NCI-H226 (cell line): ENCODE measurements around the gene PTPRD.

Experiments
- DNase-seq: peaks from one replicate; pipeline ENCODE4 v3.0.0-alpha.2; 2015

PTPRD gene

GRCh38 chr9:9847750-9848149, 765.1 kb downstream of the PTPRD start:
- no peak for DNase-seq

- DNase-seq: no peak
Observed at GRCh38 chr9:9846557-9846956, 766.2 kb downstream of the PTPRD start.

DNA sequence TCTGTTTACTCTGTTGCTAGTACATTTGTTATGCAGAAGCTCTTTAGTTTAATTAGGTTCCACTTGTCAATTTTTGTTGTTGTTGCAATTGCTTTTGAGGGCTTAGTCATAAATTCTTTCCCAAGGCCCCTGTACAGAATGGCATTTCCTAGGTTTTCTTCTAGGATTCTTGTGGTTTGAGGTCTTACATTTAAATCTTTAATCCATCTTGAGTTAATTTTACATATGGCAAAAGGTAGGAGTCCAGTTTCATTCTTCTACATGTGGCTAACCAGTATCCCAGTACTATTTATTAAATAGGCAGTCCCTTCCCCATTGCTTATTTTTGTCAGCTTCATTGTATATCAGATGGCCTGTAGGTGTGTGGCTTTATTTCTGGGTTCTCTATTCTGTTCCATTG, 792.4 kb downstream of the PTPRD start:
- DNase-seq: no peak

DNA sequence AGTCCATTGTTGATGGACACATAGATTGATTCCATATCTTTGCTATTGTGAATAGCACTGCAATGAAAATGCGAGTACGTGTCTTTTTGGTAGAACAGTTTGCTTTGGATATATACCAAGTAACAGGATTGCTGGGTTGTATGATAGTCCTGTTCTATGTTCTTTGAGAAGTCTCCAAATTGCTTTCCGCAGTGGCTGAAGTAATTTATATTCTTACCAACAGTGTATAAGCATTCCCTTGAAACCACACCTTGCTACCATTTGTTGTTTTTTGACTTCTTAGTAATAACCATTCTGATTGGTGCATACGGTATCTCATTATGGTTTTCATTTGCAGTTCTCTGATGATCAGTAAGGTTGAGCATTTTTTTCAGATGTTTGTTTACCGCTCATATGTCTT, 792.9 kb downstream of the PTPRD start:
- no peak for DNase-seq

GRCh38 chr9:9817176-9817575, 795.6 kb downstream of the PTPRD start:
- DNase-seq: no peak

DNA sequence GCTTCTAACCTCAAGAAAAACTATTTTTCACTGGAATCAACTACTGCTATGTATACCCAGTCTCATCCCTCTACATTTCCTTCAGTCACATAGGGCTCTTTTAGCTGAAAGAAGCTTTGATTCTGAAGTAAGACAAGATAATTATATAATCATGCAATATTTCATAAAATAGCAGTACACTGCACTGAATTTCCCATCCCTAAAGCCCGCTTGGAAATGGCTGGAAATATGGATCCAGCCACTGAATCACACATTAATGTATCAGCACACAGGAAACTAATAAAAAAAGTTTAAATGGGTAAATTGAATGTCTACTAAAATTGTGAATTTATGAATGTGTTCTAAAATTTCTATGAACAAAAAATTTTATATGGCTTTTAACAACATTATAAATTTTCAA, 808.7 kb downstream of the PTPRD start:
- no peak for DNase-seq

DNA sequence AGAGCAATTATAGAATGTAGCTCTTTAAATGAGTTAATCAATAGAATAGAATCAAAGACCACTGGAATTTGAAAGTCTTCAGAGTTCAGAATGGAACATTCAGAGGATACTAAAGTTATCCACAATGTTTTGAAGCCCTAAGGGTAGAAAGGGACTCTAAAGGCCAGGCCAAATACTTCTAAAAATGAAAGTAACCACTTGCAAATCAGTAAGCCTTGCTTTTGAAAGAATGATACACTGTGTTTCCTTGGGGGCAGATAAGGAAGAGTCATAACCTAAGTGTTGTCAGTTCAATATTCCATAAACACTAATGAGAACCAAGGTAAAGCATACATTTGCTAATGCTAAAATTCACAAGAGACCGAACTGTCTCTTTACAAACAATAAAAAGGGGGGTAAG, 813.5 kb downstream of the PTPRD start:
- no peak for DNase-seq

DNA sequence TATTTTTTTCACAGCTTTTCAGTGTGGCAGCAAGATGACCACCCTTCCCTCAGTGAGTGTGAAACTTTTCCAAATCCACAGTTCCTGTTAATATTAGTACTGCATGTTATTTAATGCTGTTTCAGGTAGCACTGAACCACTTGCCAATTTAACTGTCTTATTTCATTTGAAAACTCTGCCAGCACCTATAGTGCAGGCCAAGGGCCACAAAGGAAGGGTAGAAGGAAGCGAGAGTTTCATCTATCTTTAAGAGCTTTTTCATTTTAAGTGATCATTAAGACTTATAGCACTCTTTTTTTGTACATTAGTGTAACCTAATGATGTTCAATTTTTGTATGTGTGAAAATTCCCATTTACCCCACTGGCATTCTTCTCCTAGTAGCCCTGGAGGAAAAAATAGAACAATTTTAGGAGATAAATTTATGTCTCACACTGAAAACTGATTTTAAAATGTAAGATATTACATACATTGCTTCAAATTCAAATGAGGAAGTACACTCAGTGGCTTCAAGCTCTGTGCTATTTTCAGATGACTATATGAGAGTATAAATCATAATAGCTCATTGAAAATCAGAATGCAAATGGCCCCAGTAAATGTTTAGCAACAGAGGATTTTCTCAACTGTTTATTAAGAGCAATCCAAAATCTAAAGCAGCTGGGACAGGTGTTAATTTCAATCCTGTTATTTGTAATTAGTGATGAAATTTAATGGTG, 820.5 kb downstream of the PTPRD start:
- DNase-seq: no peak

- DNase-seq: no peak
Observed at GRCh38 chr9:9791611-9792010, 821.2 kb downstream of the PTPRD start.

DNA sequence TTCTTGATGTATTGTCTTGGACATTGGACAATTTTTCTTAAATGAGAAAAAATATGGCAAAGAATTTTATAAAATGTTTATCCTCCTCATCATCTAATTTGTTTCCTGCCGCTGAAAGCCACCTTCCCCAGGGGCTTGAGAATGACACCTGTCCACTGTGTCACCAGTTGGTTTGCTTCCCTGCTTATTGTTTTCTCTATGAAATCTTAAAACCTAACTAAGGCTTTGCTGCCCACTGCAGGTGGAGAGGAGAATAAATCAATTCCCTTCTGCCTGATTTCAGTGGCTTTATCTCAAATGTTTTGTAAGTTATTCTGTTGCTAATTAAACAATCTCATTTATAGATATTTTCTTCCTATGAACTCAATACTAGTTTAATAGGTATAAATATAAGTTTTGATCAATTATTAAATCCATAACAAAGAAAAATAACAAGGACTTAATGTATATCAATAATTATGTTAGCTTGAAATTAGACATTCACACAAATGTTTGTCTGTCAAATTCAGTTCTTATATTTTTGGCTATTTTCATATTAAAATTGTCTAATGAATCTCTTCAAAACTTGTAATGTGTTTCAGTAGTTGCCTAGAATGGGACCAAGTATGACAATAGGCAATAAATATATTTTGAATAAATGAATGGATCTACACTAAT, 822.5 kb downstream of the PTPRD start:
- no peak for DNase-seq

GRCh38 chr9:9783711-9784110, 829.1 kb downstream of the PTPRD start:
- no peak for DNase-seq

DNA sequence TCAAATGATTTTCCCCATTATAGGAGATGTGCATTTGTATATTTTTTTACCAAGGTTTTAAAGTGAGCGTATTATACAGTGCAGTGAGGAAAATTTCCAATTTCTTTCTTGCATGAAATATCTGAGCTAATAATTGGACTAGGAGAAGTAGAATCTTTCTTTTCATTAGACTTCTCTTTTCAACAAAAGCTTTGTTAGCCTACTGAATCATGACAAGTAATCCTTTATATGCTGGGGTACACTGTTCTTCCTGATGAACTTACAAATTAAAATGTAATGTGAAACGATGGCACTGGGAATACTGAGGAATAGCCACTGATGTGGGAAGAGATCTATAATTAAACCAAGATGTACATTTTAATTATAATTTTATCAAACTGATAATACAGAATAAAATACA, 829.6 kb downstream of the PTPRD start:
- DNase-seq: no peak

- no peak for DNase-seq
Observed at GRCh38 chr9:9778293-9778692, 834.5 kb downstream of the PTPRD start.

DNA sequence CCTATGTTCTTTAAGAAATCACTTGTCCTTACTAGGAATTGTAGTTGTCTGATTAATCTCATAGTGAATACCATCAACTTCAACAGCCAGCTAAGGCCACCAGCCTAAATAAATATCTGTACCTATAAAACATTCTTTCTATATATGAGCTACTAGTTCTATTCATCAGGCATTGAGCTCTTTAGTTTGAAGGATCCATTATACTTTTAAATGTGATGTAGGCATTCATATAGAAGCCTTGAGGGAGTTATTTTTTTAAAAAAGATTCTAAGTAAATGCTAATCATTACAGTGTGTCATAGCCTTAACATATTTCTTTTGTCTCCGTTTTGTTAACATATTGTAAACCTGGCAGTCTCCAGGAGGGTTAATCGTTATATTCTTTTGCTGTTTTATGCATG, 838.3 kb downstream of the PTPRD start:
- DNase-seq: no peak

- DNase-seq: no peak
Observed at GRCh38 chr9:9771314-9771713, 841.5 kb downstream of the PTPRD start.

- DNase-seq: no peak
Observed at GRCh38 chr9:9764821-9765220, 848.0 kb downstream of the PTPRD start.

GRCh38 chr9:9754186-9754585, 858.6 kb downstream of the PTPRD start:
- DNase-seq: no peak

DNA sequence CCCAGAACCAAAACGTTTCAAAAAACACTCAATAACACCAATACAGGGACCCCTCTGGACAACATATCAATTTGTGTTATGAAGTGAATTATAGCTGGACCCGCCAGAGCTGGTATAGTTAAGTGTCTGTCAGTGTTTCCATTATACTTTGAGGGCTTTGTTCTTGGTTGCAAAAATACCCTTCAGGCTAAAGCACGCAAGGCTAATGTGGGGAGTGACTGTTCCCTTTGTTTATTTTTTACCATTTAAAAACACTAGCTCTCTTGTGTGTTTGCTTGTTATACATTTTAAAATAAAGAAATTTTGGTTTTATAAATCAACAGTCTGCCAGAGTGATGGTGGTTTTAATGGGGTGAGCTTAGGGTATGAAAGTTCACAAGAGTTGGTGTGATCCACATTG, 859.5 kb downstream of the PTPRD start:
- DNase-seq: no peak

DNA sequence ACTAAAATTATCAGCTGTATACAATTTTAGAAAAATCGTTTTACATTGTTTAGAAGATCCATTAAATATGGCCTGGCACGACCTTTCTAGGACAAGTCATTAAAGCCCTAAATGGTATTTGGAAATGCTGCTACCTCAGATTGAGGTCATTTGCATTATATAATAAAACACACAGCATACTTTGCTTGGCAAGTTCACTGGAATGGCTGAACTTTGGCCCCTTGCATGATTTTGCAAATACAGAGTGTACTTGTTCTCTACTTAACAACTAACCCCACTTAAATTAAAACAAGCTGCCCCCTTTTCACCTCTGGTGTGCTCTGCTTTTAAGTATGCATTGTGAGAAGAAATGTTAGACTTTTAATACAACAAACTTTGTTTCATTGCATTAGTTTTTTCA, 860.1 kb downstream of the PTPRD start:
- no peak for DNase-seq

DNA sequence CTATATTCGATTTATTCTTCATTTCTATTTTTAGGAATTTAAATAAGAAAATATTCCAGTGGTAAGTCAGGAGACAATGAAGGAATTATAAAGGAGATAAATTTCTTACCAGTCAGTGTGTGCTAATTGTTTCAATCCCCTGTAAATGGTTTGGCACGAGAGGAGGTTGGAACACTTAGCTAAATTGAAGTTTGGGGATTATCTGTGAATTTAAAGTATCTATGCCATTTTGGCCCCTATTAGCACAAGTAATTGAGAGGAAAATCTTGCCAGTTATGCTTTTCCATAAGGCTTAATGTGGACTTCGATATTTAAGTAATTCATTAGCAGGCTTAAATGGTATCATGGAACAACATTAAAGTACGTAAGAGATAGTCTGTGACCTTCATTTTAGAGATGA, 860.8 kb downstream of the PTPRD start:
- DNase-seq: no peak

DNA sequence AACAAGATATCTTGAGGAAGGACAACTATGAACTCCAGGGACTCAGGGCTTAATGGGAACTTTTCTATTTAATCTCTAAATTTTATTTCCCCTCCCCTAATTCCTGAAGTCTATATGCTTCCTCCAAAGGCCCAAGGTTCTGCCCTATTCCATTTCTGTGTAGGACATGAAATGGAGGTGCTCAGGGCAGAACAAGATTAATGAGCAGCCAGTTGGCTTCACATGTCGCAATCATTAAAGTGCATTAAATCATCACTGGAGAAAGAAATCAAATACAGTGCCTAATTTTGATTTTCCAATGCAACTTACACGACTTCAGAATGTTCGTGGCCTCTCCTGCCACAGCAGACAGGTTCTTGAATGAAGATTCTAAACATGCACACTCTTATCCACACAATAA, 862.1 kb downstream of the PTPRD start:
- DNase-seq: no peak

DNA sequence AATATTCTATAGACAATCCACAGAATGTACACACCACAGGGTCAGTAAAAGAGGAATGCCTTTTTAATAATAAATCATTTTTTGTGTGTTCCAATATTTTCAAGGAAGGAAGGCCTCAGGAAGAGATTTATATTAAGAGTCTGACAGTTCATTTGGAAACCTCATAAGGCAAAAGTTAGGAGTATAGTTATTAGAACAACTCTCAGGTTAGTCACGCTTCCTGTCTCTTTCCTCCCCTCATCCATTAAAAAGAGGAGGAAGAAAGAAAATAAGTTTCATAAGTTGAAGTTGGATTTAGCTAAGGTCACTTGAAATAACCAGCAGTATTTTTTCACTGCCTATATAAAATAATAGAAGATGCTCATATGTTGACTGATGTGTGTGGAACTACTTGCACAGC, 863.2 kb downstream of the PTPRD start:
- DNase-seq: no peak

DNA sequence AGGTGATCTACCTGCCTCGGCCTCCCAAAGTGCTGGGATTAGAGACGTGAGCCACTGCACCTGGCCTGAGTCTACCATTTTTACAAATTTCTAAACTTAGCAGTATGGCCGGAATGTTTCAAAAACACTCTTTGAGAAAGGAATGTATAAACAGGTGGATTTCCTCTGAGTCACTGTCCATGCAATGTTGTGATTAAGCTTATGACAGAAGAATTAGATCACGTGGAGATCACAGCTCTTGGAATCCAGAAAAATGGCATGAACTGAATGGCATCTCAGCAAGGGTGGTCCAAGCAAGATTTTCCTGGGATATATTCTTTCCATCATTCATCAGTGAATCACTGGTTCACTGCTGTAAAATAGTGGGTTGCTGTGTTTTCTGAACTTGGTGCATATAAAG, 865.0 kb downstream of the PTPRD start:
- DNase-seq: no peak

DNA sequence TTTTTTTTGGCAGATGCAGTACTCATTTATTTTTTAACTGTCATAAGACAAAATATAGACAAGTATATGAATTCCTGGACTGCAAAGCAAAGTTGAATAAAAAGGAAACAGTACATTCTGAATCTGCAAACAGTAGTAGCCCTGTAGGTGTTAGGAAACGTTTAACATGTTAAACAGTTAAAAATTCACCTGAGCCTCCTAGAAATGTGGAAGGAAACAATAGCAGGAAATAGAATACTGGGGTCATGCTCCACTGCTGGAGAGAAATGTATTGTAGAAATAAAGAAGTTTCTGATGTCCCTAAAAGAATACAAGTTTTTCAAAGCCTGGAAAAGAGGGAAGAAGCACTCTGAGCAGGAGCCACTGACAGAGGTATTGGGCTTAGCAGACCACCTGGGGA, 866.0 kb downstream of the PTPRD start:
- no peak for DNase-seq

GRCh38 chr9:9743822-9744221, 869.0 kb downstream of the PTPRD start:
- DNase-seq: no peak
